ENCODE results near the gene BEST4. TPM values are rescaled to one million over a fixed set of nuclear protein-coding genes. Genes with fewer than 3 reads are reported as not detected.
"Not testable (repeated sequence)": the region's sequence is repeated elsewhere in the genome, so short reads cannot be mapped to it uniquely, and the experiment has no call there.

Gene BEST4
- total RNA-seq: under 0.01 TPM in 1 of 2 replicates, not detected in the other

DNA sequence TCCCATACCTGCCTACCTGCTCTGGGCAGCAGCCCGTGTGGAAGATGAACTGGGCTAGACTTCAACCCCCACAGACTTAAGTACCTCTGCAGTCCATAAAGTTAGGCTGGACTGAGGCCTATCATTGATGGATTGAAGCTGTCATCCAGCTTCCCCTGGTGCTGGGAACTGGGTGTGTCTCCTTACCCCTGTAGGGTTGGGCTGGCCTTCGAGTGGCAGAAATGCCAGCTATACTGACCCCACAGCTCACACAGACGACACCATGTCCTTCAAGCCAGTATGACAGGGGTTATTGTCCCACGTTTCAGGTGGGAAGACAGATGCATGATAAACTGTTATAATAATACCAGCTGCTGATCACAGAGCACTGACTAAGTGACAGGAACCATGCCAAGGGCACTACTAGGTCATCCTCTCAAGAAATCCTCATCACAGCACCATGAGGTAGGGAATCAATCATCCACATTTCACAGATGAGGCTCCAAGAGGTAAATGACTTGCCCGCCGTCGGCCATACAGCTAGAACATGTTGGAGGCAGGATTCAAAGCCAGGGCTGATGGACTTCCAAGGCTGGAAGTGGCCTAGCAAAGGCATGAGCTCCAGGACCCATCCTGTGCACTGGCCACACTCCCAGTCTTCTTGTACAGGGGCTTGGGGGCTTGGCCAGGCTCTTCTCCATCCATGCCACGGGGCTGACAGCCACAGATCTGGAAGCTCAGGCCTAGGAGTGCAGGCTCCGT is at the start of gene BEST4:
TSS of gene BEST4 (minus strand) at position 51 of the 741 bp plus-strand sequence. CDS start 465 bp downstream, outside the sequence.
- DNase-seq (ENCODE audit: low read depth in 2 of 2): no peak

DNA sequence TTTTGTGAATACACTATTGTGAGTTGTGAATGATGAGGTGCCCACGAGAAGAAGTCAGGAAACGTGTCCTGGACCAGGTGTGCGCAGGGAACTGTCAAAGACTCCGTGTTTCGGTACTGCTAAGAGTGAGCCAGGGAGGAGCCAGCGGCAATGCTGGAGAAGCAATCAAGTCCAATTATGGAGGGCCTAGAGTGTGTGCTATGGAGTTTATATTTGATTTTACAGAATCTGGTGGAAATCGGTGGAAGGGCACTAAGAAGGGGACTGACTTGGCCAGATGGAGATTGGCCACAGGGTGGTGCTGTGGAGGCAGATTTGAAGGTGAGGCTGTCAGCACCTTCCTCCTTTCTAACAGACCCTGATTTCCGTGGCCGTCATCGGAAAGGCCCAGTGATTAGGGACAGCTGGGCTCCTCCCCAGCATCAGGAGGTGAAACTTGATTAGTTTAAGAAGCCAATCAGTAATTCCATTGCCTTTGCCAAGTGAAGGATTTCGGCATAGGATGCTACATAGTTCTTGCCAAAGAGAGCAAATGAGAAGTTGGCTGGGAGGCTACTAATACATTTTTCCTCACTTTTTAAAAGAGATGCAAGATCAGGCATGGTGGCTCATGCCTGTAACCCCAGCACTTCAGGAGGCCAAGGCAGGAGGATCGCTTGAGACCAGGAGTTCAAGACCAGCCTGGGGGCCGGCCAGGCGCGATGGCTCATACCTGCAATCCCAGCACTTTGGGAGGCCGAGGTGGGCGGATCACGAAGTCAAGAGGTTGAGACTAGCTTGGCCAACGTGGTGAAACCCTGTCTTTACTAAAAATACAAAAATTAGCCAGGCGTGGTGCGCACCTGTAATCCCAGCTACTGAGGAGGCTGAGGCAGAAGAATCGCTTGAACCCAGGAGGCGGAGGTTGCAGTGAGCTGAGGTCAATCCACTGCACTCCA is 48.0 kb upstream of the BEST4 start:
- DNase-seq (ENCODE audit: low read depth in 2 of 2): peak; percentile 77 to 85

DNA sequence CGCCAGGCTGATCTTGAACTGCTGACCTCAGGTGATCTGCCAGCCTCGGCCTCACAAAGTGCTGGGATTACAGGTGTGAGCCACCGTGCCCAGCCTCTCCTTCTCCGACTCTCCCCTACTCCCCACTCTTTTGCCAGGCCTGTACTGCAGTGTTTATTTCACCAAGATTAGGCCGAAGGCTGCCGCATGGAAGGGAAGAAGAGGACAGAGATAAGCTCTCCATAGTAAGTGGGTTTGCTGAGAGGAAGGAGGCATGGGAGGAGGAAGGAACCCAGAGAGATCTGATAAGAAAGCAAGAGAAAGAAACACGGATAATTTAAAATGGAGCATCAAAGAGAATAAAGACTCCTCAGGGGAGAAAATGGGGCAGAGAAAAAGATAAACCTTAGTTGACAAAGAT is 46.4 kb upstream of the BEST4 start:
- no peak for DNase-seq (ENCODE audit: low read depth in 2 of 2)

DNA sequence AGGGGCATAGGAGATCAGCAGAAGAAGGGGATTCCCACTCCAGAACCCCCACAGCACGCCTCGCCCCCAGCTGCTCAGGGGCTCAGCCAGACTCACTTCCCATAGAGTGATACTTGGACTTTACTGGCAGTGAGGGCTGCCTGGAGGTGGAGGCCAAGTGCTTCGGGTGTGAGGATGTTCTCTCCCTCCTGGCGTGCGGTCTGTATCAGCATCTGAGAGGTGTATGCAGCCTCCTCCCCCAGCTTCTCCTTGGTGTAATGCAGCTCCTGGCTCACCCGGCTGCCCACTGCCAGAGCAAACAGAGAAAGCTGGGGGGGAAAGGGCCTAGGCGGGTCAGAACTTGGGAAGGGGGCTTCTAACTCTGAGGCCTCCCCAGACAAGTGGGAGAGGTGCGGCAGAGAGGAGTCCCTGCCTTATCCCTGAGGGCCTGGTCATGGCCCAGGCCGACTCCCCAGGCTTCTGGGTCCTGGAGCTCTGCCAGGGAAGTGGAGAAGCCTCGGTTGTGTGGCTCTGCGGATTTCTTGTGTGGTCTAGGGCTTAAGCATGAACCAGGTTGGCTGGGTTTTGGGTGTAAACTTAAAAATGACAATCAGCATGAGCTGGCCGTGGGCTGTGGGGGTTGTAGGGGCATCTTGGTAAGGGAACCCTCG is 44.2 kb upstream of the BEST4 start:
- DNase-seq (ENCODE audit: low read depth in 2 of 2): no peak

DNA sequence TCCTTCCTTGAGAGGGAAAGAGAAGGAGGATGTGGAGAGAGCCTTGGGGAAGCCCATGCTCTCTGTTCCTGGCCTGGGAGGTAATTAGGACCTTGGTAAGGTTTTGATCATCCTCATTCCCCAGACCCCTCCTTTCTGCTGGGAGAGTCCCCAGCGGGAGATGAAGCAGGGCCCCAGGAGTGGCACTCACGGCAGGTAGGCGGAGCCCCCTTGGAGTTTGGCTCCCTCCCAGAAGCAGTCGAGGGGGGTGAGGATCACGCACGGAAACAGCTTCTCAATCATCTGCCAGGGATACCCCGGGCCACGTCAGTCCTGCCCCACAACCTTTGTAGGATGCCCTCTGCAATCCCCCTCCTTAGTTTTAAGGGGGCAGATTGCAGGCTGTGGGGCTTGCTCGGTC is 43.5 kb upstream of the BEST4 start:
- DNase-seq (ENCODE audit: low read depth in 2 of 2): no peak

DNA sequence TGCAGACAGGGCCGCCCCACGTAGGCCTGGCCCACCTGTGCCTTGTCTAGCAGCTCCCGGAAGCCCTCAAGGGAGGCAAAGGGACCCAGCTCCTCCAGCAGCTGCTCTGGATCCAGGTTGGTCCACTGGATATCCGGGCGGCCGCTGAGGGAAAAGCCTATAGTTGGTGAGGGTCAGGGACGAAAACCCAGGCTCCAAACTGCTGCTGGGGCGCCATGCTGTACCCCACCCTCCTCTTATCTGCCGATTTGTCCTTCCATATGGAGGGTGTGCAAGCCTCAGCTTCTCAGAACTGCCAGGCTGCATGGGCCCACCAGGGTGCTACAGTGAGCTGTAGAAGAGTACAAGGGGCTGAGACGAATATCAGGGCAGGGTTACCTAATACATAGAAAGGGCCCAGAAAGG is 42.9 kb upstream of the BEST4 start:
- DNase-seq (ENCODE audit: low read depth in 2 of 2): no peak

DNA sequence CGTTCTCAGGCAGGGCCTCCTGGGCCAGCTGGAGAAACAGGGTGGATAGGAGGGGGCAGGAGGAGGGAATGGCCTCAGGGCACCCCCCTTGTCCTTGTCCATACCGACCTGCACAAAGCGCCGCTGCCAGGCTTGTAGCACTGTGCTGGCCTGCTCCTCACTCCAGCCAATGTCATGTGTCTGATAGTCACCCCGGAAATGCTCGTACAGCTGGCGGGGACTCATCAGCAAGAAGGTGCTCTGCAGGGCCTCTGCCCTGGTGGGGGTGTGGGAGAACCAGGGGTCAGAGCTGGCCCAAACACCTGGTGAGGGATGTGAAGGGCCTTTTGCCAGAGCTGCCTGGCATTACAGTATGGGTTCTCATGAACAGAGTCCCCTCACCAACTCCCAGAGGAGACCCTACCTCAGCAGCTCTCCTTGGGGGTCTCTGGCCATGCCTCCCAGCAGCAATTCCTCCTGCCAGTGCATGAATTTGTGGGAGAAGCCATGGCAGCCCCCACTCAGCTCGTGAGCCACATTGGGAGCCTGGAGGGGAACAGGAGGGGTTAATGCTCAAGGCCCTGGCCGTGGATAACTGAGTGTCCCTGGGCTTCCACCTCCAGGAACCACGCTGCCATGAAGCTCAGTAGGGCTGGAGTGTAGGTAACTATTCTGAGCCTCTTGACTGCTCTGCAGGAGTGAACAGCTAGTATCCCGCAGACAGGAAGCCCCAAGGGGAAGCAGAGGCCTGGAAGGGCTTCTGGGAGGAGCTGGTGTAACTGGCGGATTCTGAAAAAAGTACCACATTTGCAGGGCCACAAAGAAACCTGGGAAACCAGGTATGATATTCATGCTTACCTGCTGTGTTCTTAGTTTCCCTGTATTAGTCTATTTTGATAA is 41.8 kb upstream of the BEST4 start:
- no peak for DNase-seq (ENCODE audit: low read depth in 2 of 2)

DNA sequence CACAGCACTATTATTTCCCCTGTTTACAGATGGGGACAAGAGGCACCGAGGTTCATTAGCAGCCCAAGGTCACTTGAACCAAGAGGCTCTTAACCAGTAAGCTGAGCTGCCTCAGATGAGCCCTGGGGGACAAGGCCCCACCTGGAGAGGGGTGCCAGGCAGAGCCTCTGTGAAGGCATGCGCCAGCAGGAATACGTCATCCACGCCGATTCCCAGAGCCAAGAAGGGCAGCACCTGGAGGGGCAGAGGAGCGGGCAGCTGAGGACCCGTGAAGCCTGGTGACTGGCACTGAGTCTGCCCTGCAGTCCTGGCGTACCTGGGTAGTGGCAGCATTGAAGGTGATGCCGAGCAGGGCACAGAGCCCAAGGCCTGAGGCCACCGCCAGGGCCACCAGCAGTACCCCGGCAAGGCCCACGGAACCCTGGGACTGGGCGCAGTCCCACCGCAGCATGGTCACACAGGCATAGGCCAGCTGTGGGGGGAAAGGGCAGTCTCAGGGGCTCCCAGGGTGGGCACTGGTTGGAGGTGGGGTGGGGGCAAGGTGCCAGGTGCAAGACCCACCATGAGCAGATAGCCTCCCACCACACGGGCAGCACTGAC is 41.0 kb upstream of the BEST4 start:
- DNase-seq (ENCODE audit: low read depth in 2 of 2): no peak

DNA sequence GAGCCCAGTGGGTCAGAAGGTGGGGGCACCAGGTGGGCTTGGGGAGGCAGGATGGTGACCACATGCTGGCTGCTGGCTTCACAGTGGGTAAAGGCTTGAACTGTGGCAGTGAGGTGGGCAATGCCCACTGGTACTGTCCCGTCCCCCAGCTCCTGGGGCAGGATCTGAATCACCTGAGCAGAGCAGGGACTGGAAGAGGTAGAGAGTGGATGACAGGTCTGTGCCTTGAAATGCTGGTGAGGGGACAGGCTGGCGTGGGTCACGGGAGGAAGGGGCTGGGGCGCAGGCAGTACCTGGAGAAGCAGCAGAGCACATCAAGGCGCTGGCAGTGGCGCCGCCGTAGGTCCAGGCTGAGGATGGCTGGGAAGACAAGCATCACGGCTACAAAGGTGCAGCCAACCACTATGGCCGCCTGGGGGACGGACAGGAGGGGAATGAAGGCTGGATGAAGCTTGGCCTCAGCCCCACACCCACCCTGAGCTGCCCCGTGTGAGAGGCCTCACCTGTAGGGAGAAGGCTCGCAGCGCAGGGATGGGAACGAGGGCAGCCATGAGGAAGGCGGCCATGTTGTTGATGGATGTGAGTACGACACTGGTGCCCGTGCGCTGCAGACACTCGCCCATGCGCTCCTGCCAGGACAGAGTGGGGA is 40.2 kb upstream of the BEST4 start:
- DNase-seq (ENCODE audit: low read depth in 2 of 2): no peak

DNA sequence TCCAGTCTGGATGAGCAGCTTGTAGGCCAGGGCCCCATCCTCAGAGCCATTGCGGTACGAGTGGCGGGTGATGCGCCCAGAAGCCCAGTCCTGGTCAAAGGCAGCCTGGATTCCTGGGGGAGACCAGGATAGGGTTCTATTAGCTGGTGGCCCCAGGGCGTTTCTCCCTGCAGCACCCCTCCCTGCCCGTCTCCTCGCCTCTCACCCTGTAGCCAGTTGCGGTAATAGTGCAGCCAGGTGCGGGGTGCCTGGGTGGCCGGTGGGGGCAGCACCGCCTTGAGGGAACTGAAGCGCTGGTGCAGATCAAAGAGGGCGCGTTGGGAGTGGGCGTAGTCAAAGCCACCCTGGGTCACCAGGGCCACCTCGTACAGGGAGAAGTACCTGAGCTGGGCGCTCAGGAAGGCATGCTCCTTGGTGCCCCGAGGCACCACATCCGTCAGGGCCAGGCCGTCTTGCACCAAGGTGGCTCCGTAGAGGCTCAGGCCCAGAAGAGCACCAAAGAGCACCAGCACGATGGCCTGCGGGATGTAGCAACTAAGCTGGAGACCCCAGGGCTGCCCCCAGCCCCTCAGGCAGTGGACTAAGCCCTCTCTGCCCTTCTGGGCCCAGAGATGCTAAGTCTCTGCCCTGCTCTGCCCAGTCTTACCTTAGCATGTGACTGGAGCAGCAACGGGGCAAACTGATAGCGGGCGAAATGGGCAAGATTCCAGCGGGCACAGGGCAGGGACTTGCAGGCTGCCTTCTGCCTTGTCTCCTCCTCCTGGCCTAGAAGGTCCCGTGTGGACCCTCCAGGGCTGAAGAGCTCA is 39.4 kb upstream of the BEST4 start:
- no peak for DNase-seq (ENCODE audit: low read depth in 2 of 2)

DNA sequence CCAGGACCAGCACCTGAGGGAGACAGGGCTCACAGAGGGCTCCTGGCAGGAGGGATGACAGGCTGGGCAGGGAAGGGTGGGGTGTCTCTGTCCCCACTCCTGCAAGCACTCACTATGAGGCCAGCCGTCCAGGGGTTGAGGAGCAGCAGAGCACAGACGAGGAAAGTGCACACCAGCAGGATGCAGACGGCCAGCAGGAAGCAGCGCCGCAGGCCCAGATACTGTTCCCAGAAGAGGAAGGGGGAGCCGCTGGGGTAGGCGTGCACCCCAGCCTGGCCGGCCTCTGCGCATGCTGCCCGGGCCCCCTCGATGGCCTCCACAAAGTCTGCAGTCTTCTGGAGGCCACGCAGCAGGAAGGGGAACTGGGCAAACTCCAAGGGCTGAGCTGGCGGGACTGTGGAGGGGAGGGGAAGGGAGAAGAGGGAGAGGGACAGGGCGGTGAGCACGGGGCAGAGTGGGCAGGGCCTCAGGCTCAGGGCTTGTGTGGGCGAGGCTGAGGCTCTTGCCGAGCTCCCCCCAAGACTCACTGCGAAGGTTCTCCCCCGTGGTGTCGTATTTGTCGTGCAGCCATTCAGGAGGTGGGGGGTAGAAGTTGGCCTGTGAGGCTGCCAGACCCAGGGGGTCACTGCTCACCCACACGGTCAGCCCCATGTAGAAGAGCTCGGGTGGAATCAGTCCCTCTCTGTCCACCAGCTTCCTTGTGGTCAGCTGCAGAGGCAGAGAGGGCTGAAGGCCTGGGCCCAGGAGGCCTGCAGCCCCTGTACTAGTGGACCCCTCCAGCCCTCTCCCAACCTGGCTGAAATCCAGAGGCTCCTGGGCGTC is 38.6 kb upstream of the BEST4 start:
- peak in 1 of 2 donors; percentile 32 for DNase-seq (ENCODE audit: low read depth in 2 of 2)

DNA sequence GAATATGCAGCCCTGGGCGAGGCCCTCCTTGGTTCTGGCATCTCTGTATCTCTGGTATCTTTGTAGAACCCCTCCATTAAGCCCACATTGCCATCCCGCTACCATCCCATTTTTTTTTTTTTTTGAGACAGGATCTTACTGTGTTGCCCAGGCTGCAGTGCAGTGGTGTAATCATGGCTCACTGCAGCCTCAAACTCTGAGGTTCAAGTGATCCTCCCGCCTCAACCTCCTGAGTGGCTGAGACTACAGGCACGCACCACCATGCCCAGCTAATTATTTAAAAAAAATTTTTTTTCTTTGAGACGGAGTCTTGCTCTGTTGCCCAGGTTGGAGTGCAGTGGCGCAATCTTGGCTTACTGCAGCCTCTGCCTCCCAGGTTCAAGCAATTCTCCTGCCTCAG is 36.4 kb upstream of the BEST4 start:
- DNase-seq (ENCODE audit: low read depth in 2 of 2): not testable (repeated sequence)

DNA sequence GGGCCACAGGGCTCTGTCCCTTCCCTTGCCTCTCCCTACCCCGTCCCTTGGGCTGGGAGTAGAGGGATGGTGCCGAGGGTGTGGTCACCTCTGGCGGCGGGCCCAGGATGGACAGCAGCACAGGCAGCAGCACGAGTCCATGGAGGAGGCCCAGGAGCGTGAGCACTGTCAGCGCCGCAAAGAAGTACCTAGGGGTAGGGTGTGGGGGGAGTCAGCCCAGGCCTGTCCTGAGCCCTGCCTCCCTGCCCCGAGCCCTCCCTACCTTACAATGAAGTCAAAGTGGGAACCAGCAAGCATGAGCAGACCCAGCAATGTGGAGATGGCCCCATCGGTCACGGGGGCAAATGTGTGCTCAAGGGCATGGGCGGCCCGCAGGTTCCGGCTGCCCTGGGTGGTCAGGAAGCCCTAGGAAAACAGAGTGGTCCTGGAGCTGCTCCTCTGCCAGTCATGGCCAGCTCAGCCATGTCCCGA is 35.0 kb upstream of the BEST4 start:
- DNase-seq (ENCODE audit: low read depth in 2 of 2): no peak

DNA sequence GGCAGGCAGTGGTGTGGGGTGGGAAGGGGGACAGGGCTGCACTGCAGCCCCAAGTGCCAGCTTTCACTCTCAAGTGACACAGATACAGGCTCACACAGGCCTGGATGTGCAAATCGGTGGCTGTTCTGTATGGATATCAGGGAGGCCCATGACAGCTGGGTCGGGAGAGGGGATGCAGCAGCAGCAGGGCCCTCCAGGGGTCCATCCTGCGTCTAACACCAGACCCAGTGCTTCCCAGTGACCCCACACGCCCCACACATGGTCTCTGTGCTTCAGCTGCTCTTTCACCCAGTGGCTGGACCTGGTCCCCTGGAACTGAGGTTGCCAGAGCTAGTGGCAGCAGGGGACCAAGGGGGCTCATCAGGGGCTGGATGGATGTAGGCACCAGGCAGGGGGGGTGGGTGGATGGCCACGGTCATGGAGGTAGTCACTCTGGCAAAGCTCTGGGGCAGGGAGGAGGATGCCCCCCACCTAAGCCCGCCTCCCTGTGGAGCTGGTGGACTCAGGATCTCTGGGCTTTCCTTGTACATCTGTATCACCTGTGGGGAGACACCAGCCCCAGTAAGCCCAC is 34.2 kb upstream of the BEST4 start:
- no peak for DNase-seq (ENCODE audit: low read depth in 2 of 2)

DNA sequence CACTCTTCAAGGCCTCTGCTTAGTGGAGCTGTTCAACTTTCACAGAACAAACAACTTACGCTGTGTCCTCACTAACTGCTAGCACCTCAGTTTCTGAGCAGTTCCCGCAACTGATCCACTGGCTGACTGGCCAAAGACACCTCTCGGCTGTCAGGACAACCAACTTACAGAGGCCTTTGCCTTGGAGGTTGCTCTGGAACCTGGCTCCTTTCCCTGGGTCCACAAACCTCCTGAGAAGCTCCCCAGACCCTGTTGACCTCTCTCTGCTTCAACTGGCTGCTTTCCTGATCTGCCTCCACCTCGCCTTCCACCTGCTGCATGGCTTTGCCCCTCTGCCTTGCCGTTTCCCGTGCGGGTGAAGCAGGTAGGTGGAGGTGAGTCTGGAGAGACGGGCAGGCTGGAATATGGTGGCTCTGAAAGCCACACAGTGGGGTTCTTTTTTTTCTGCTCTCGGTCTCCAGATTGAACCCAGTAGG is 33.3 kb upstream of the BEST4 start:
- DNase-seq (ENCODE audit: low read depth in 2 of 2): no peak

DNA sequence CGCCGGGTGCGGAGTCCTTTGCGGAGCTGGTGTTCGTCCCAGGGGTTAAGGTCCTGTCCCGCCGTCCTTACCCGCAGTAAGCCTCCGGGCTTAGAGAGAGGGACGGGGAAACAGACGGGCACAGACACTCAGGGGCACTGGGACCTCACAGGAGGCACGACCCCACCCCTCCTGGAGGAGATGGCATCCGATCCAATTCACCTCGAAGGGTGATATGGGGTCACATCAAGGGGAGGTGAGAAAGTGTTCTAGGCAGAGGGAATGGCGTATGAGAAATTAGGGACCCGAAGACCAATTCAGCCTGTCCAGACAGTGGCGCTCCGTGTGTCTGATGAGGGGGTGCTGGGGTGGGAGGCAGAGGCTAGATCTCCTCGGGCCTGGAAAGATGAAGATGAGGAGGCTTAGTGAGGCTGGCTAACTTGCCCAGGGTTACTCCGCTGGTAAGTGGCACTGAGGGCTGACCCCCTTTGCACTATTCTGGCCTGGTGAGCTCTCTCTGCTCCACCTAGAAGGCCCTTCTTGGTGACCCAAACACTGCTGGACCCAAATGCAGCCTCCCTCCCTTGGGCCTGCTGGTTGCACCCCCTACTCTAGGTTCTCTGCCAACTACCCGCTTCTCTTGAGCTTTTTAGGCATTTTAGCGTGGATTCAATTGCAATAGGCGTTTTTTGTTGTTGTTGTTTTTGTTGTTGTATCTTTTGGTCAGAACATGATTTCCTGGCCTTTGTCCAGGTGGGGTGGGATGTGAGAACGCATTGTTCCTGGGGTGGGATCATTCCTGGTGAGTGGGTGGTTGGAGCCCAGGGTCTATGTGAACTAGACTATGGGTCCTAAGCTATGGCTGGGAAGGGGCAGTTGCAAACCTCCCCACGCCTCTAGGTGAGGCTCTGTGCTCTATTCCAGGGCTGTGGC is 32.6 kb upstream of the BEST4 start:
- DNase-seq (ENCODE audit: low read depth in 2 of 2): no peak

Data from dermis microvascular lymphatic vessel endothelial cell (primary cell).